Measurements from ENCODE around the gene TECPR1. TPM values are rescaled to one million over a fixed set of nuclear protein-coding genes. Genes with fewer than 3 reads are reported as not detected.

TECPR1 gene
- total and polyA plus RNA-seq, 2 donors (not counting 3 experiments of a cell fraction or from before 2014, with no cell fraction given), result 12.3 to 97.5 TPM

DNA sequence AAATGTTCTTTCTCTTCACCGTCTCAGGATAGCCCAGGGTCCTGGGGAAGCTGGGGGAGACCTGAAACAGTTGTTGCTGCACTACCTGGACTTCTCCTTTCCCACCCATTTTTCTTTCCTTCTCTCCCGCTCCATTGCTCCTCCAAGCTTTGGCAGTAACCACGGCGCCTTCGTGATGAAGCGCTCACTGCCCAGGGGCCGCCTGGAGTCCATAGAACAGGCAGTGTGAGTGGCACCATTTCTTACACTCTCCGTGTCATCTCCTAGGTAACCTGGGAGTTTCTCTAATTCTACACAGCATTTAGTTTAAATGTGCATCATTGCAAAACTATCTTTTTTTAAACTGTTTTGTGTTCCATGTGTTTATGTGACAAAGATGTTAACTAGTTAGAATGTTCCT is 81.1 kb downstream of the TECPR1 start:
- H3K4me3 ChIP-seq (replicated peaks in 1 of 3; ENCODE audit: insufficient read depth in 1 of 3, low read depth in 1 of 3, low read length in 3 of 3), result no peak overlapping the region
- CTCF ChIA-PET, result interaction anchor here (1.2 to 12.7 kb wide), 2 partner anchors 146 to 150 kb away, joined by 10 to 870 read pairs; no protein-coding TSS in a partner anchor
- FAIRE-seq, result no peak

More for the DNA sequence above, 81.1 kb downstream of the TECPR1 start:
- Histone ChIP-seq H3K9me1 (replicated peaks; ENCODE audit: control insufficient read depth, extremely low read depth, insufficient read depth, low read length) (no peaks in the 10 kb centered on the region), H3K79me2 (ENCODE audit: control insufficient read depth, insufficient read depth, low read length) (no peaks in the 10 kb centered on the region), H4K20me1 (replicated peaks; ENCODE audit: control insufficient read depth, extremely low read depth, insufficient read depth, low read length) (no peaks in the 10 kb centered on the region), H3K4me2 (ENCODE audit: insufficient read depth, low read length) (no peak overlapping the region), H3K36me3 (ENCODE audit: control insufficient read depth in 2 of 2, extremely low read depth in 1 of 2, insufficient read depth in 2 of 2, low read length in 2 of 2) (peaks cover 0 to 10% of the 10 kb centered on the region in 2 experiments), H3K9me3 (replicated peaks; ENCODE audit: control insufficient read depth, insufficient read depth, low read length) (no peaks in the 10 kb centered on the region), H3K27me3 (ENCODE audit: control insufficient read depth in 2 of 2, insufficient read depth in 2 of 2, low read length in 2 of 2) (no peaks in the 10 kb centered on the region), H3K27ac (ENCODE audit: insufficient read depth, low read depth, low read length) (no peak overlapping the region), H3K4me1 (ENCODE audit: control insufficient read depth, extremely low read depth, insufficient read depth, low read length) (no peaks in the 10 kb centered on the region), H2AFZ (ENCODE audit: low read depth, low read length) (no peak overlapping the region), H3K9ac (replicated peaks; ENCODE audit: extremely low read depth, insufficient read depth, low read length) (no peak overlapping the region)
- POLR2A ChIA-PET, result no interaction called here
- dilution Hi-C loops (cut with MboI; ENCODE audit: extremely low pct_ligation_motif_present, low sequenced_read_pairs) (loop anchor here (25.0 kb wide), 1 partner anchor 159 kb away; no protein-coding TSS in a partner anchor), intact Hi-C loops (cut with micrococcal nuclease) (no loop called here)
- DNase-seq (ENCODE audit: low read depth, low spot score), result no peak
- TF ChIP-seq, protein P1, sequence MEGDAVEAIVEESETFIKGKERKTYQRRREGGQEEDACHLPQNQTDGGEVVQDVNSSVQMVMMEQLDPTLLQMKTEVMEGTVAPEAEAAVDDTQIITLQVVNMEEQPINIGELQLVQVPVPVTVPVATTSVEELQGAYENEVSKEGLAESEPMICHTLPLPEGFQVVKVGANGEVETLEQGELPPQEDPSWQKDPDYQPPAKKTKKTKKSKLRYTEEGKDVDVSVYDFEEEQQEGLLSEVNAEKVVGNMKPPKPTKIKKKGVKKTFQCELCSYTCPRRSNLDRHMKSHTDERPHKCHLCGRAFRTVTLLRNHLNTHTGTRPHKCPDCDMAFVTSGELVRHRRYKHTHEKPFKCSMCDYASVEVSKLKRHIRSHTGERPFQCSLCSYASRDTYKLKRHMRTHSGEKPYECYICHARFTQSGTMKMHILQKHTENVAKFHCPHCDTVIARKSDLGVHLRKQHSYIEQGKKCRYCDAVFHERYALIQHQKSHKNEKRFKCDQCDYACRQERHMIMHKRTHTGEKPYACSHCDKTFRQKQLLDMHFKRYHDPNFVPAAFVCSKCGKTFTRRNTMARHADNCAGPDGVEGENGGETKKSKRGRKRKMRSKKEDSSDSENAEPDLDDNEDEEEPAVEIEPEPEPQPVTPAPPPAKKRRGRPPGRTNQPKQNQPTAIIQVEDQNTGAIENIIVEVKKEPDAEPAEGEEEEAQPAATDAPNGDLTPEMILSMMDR (IDR thresholded peaks at IDR 0.05; ENCODE audit: extremely low read depth in 1 of 2, insufficient read depth in 1 of 2, low read depth in 1 of 2, low read length in 2 of 2), result no peak
- TF ChIP-seq, protein P2, sequence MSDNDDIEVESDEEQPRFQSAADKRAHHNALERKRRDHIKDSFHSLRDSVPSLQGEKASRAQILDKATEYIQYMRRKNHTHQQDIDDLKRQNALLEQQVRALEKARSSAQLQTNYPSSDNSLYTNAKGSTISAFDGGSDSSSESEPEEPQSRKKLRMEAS (IDR thresholded peaks at IDR 0.05; ENCODE audit: insufficient read depth, insufficient read length), result no peak
- TF ChIP-seq GATA2 (IDR thresholded peaks at IDR 0.05; ENCODE audit: insufficient read depth, insufficient read length, low read depth, low read length) (no peak), POLR2AphosphoS5 (IDR thresholded peaks at IDR 0.05; ENCODE audit: insufficient read depth, low read depth, low read length) (no peak), FOS (IDR thresholded peaks at IDR 0.05; ENCODE audit: borderline replicate concordance, insufficient read depth, low read length) (no peak), EZH2 (IDR thresholded peaks at IDR 0.05; ENCODE audit: borderline replicate concordance, low read depth, low read length, severe bottlenecking) (no peak), POLR2A (IDR thresholded peaks at IDR 0.05; ENCODE audit: low read depth, low read length) (no peak), JUN (IDR thresholded peaks at IDR 0.05; ENCODE audit: borderline replicate concordance, insufficient read depth, insufficient read length, low read depth) (no peak), MYC (IDR thresholded peaks at IDR 0.05; ENCODE audit: low read depth, low read length) (no peak)
- BruUV-seq (replicated peaks), result no TSS peak
